Measurements from ENCODE around the gene H2BK1. TPM values are rescaled to one million over a fixed set of nuclear protein-coding genes. Genes with fewer than 3 reads are reported as not detected.

H2BK1 gene
- total RNA-seq, 1 experiment from 2014 or later, result 0.69 TPM

DNA sequence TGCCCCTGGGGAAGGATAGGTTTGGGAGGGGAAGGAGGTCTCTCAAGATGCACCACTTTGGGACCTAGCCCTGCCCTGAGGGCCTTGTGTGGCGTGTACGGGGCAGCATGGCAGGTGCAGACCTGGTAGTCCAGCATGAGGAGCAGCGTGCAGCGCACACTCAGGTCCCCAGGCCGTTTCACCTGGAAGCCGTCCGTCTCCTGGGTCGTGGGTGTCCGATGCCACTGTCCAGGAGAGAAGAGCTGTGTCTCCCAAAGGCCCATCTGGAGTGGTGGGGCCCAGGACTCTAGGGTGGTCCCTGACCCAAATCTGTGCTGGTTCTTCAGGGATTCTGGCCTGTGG is 31.4 kb upstream of the H2BK1 start:
- no peak overlapping the region for H2AFZ ChIP-seq (ENCODE audit: low read depth, low read length, poor library complexity, severe bottlenecking)
- DNase-seq (ENCODE audit: low read depth, low spot score), result no peak
- H3K27me3 ChIP-seq (ENCODE audit: insufficient read depth, low read length), result no peaks in the 10 kb centered on the region
- ChIA-PET CTCF (no interaction called here), RAD21 (ENCODE audit: low non-redundant PET in 1 of 2, low total read pairs in 2 of 2, uncharacterized antibody in 2 of 2, unreplicated experiment in 2 of 2) (no interaction called here), POLR2A (no interaction called here)
- no peak overlapping the region for H3K4me2 ChIP-seq (ENCODE audit: low read length)
- no peak overlapping the region for H3K27ac ChIP-seq (ENCODE audit: low read depth, low read length)
- H3K9me2 ChIP-seq (ENCODE audit: insufficient read depth), result no peaks in the 10 kb centered on the region
- peaks cover 12 to 27% of the 10 kb centered on the region in 2 experiments; a peak in 3 of 4 replicates for H3K36me3 ChIP-seq (ENCODE audit: control insufficient read depth in 1 of 2, insufficient read depth in 2 of 2, low read length in 2 of 2)
- no peaks in the 10 kb centered on the region; the same call in 1 of the 2 replicates for H3K79me2 ChIP-seq (ENCODE audit: insufficient read depth, low read length)
- H3K9ac ChIP-seq (ENCODE audit: low read length), result no peak overlapping the region
- no peaks in the 10 kb centered on the region for H3K9me3 ChIP-seq (ENCODE audit: control insufficient read depth in 1 of 2, insufficient read depth in 1 of 2, low read depth in 1 of 2, low read length in 2 of 2)
- TF ChIP-seq, protein P1, sequence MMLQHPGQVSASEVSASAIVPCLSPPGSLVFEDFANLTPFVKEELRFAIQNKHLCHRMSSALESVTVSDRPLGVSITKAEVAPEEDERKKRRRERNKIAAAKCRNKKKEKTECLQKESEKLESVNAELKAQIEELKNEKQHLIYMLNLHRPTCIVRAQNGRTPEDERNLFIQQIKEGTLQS (IDR thresholded peaks at IDR 0.05), result no peak
- TF ChIP-seq EGR1 (IDR thresholded peaks at IDR 0.05; ENCODE audit: low read depth), result no peak
- TF ChIP-seq, protein P2, sequence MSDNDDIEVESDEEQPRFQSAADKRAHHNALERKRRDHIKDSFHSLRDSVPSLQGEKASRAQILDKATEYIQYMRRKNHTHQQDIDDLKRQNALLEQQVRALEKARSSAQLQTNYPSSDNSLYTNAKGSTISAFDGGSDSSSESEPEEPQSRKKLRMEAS (IDR thresholded peaks at IDR 0.05), result no peak
- TF ChIP-seq EZH2phosphoT487 (IDR thresholded peaks at IDR 0.05; ENCODE audit: borderline replicate concordance), result no peak
- TF ChIP-seq TCF7L2 (IDR thresholded peaks at IDR 0.05; ENCODE audit: borderline replicate concordance, extremely low read depth, insufficient read depth, insufficient read length), result no peak
- TF ChIP-seq SRF (IDR thresholded peaks at IDR 0.05; ENCODE audit: low read depth), result no peak
- TF ChIP-seq POLR2AphosphoS5 (IDR thresholded peaks at IDR 0.05; ENCODE audit: low read depth, low read length), result no peak
- no peak for TF ChIP-seq SIN3A (IDR thresholded peaks at IDR 0.05; ENCODE audit: low read depth)
- TF ChIP-seq, protein P3, sequence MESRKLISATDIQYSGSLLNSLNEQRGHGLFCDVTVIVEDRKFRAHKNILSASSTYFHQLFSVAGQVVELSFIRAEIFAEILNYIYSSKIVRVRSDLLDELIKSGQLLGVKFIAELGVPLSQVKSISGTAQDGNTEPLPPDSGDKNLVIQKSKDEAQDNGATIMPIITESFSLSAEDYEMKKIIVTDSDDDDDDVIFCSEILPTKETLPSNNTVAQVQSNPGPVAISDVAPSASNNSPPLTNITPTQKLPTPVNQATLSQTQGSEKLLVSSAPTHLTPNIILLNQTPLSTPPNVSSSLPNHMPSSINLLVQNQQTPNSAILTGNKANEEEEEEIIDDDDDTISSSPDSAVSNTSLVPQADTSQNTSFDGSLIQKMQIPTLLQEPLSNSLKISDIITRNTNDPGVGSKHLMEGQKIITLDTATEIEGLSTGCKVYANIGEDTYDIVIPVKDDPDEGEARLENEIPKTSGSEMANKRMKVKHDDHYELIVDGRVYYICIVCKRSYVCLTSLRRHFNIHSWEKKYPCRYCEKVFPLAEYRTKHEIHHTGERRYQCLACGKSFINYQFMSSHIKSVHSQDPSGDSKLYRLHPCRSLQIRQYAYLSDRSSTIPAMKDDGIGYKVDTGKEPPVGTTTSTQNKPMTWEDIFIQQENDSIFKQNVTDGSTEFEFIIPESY (IDR thresholded peaks at IDR 0.05; ENCODE audit: extremely low read depth, insufficient replicate concordance, low read length), result no peak
- no peak for TF ChIP-seq JUND (IDR thresholded peaks at IDR 0.05)
- no peak for TF ChIP-seq ZFX (IDR thresholded peaks at IDR 0.05)
- no peak for TF ChIP-seq RAD21 (IDR thresholded peaks at IDR 0.05; ENCODE audit: low read depth)
- no TSS peak for BruUV-seq (replicated peaks)
- H3K4me1 ChIP-seq (ENCODE audit: control insufficient read depth in 1 of 2, insufficient read depth in 2 of 2, low read length in 2 of 2), result peaks cover 7 to 26% of the 10 kb centered on the region in 2 experiments
- no peaks in the 10 kb centered on the region for H4K20me1 ChIP-seq (ENCODE audit: insufficient read depth)
- no peak for ATAC-seq
- no peak overlapping the region for H3K4me3 ChIP-seq (replicated peaks in 1 of 2; ENCODE audit: low read depth in 1 of 2, low read length in 2 of 2)
- intact Hi-C loops (cut with micrococcal nuclease), result loop anchor here (10.0 kb wide), 1 partner anchor 117 kb away; no protein-coding TSS in a partner anchor

Data from HCT116 (cell line).